ENCODE data around the gene ARID5B.
A peak's percentile ranks its signal among the peaks of the same experiment; 100 is the strongest.
"Not testable (repeated sequence)": the region's sequence is repeated elsewhere in the genome, so short reads cannot be mapped to it uniquely, and the experiment has no call there.

Gene ARID5B

GRCh38 chr10:61971003-61971325 is 69.5 kb downstream of the ARID5B start:
- no peak for DNase-seq

GRCh38 chr10:61973169-61973568 is 71.7 kb downstream of the ARID5B start:
- no peak for DNase-seq

- DNase-seq = no peak
Measured at GRCh38 chr10:61973906-61974305, 72.4 kb downstream of the ARID5B start.

- peak; percentile 53 for DNase-seq
Measured at GRCh38 chr10:61974601-61975390, 73.3 kb downstream of the ARID5B start.

GRCh38 chr10:61975391-61975932 is 74.0 kb downstream of the ARID5B start:
- no peak for DNase-seq

GRCh38 chr10:61976951-61977721 is 75.6 kb downstream of the ARID5B start:
- not testable (repeated sequence) for DNase-seq

GRCh38 chr10:61978965-61979364 is 77.5 kb downstream of the ARID5B start:
- DNase-seq = no peak

GRCh38 chr10:61981460-61981859 is 80.0 kb downstream of the ARID5B start:
- no peak for DNase-seq

GRCh38 chr10:61983255-61983654 is 81.8 kb downstream of the ARID5B start:
- DNase-seq = no peak

- DNase-seq = no peak
Measured at GRCh38 chr10:61984803-61985418, 83.4 kb downstream of the ARID5B start.

GRCh38 chr10:61985715-61986114 is 84.2 kb downstream of the ARID5B start:
- no peak for DNase-seq

- no peak for DNase-seq
Measured at GRCh38 chr10:61986382-61986781, 84.9 kb downstream of the ARID5B start.

- no peak for DNase-seq
Measured at GRCh38 chr10:61986788-61987492, 85.4 kb downstream of the ARID5B start.

GRCh38 chr10:61987537-61987936 is 86.0 kb downstream of the ARID5B start:
- no peak for DNase-seq

GRCh38 chr10:61987951-61988379 is 86.5 kb downstream of the ARID5B start:
- DNase-seq = no peak

GRCh38 chr10:61989995-61990760 is 88.7 kb downstream of the ARID5B start:
- DNase-seq = no peak

- no peak for DNase-seq
Measured at GRCh38 chr10:61990761-61991135, 89.2 kb downstream of the ARID5B start.

GRCh38 chr10:61991166-61991565 is 89.7 kb downstream of the ARID5B start:
- DNase-seq = no peak

GRCh38 chr10:61992059-61992460 is 90.6 kb downstream of the ARID5B start:
- DNase-seq = no peak

GRCh38 chr10:61992671-61993668 is 91.5 kb downstream of the ARID5B start:
- peak; percentile 59 for DNase-seq
